ENCODE measurements around the gene SKI. TPM values are rescaled to one million over a fixed set of nuclear protein-coding genes. Genes with fewer than 3 reads are reported as not detected.

The SKI gene
- total RNA-seq, 2 donors from 2014 or later: 135 to 138 TPM

- no peaks in the 10 kb centered on the region for H3K36me3 ChIP-seq
- ATAC-seq (ENCODE audit: insufficient number of reproducible peaks, low FRiP score, low read depth) (no peak), DNase-seq (ENCODE audit: low spot score) (no peak)
- H3K4me1 ChIP-seq (ENCODE audit: control insufficient read depth in 1 of 2, low read depth in 2 of 2): peaks cover 0 to 10% of the 10 kb centered on the region in 2 donors
- no peak overlapping the region for H3K27ac ChIP-seq
- no peak for TF ChIP-seq CTCF (IDR thresholded peaks at IDR 0.05)
- H3K9me3 ChIP-seq: no peaks in the 10 kb centered on the region
- no peaks in the 10 kb centered on the region for H3K27me3 ChIP-seq (replicated peaks; ENCODE audit: insufficient read depth)
- no peak overlapping the region for H3K4me3 ChIP-seq
These were observed 3.9 kb upstream of the SKI start for GRCh38 chr1:2224170-2224584.

- no peak for ATAC-seq (ENCODE audit: insufficient number of reproducible peaks, low FRiP score, low read depth)
These were observed 3.3 kb upstream of the SKI start for GRCh38 chr1:2224631-2225428.

GRCh38 chr1:2226525-2227345, 1.4 kb upstream of the SKI start:
- H3K36me3 ChIP-seq: no peaks in the 10 kb centered on the region
- ATAC-seq (ENCODE audit: insufficient number of reproducible peaks, low FRiP score, low read depth) (no peak), DNase-seq (ENCODE audit: low spot score) (no peak)
- no peaks in the 10 kb centered on the region for H3K9me3 ChIP-seq
- peak overlapping the region; percentile 86 for H3K4me3 ChIP-seq
- no peaks in the 10 kb centered on the region for H3K27me3 ChIP-seq (replicated peaks; ENCODE audit: insufficient read depth)
- peaks cover 0 to 10% of the 10 kb centered on the region in 2 donors for H3K4me1 ChIP-seq (ENCODE audit: control insufficient read depth in 1 of 2, low read depth in 2 of 2)
- peak overlapping the region; percentile 97 for H3K27ac ChIP-seq
- TF ChIP-seq CTCF (IDR thresholded peaks at IDR 0.05): no peak

More at GRCh38 chr1:2224631-2225428, 3.3 kb upstream of the SKI start:
- no peak overlapping the region for H3K4me3 ChIP-seq
- H3K27ac ChIP-seq: no peak overlapping the region
- H3K27me3 ChIP-seq (replicated peaks; ENCODE audit: insufficient read depth): no peaks in the 10 kb centered on the region
- no peak for DNase-seq (ENCODE audit: low spot score)
- peaks cover 0 to 10% of the 10 kb centered on the region in 2 donors for H3K4me1 ChIP-seq (ENCODE audit: control insufficient read depth in 1 of 2, low read depth in 2 of 2)
- no peaks in the 10 kb centered on the region for H3K9me3 ChIP-seq
- H3K36me3 ChIP-seq: no peaks in the 10 kb centered on the region
- no peak for TF ChIP-seq CTCF (IDR thresholded peaks at IDR 0.05)

DNA sequence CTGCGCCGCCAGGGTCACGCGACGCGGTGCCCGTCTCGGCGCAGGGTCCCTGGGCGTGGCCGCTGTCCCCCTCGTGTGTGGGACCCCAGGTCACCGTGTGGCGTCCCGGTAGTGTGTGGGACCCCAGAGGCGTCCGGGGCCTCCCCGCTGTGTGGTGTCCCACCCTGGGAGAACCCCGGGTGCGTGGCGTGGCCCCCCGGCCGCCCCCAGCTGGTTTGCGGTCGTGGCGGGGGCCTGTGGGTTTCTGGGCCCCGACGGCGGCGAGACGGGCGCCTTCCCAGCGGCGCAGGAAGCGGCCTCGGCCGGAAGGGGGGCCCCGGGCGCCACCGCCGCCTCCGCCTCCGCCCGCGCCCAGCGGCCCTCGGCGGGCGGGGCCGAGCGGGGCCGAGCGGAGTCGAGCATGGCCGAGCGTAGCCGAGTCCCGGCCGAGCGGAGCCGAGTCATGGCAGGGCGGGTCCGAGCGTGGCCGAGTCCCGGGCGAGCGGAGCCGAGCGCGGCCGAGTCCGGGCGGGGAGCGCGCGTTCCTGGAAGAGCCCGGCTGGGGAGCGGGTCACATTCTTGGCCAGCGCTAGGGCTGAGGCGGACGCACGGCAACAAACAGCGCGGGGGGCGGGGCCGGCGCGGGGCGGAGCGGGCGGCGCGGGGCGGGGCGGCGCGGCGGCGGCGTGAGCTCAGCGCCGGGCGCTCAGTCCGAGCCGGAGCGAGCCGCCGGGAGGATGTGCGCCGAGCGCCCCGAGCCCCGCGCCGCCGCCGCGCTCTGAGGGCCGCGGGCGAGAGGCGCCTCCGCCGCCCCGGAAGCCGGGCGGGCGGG, 568 bp upstream of the SKI start:
- H3K27ac ChIP-seq: peak overlapping the region; percentile 97
- peak; percentile 75 for DNase-seq (ENCODE audit: low spot score)
- peak overlapping the region; percentile 86 for H3K4me3 ChIP-seq
- peak; percentile 83 for ATAC-seq (ENCODE audit: insufficient number of reproducible peaks, low FRiP score, low read depth)
- no peak for TF ChIP-seq CTCF (IDR thresholded peaks at IDR 0.05)
- H3K4me1 ChIP-seq (ENCODE audit: control insufficient read depth in 1 of 2, low read depth in 2 of 2): peaks cover 2 to 14% of the 10 kb centered on the region in 2 donors
- no peaks in the 10 kb centered on the region for H3K36me3 ChIP-seq
- no peaks in the 10 kb centered on the region for H3K9me3 ChIP-seq
- no peaks in the 10 kb centered on the region for H3K27me3 ChIP-seq (replicated peaks; ENCODE audit: insufficient read depth)

Data from thoracic aorta (tissue), 2 donors.